ENCODE results near the gene UXS1.

The UXS1 gene

DNA sequence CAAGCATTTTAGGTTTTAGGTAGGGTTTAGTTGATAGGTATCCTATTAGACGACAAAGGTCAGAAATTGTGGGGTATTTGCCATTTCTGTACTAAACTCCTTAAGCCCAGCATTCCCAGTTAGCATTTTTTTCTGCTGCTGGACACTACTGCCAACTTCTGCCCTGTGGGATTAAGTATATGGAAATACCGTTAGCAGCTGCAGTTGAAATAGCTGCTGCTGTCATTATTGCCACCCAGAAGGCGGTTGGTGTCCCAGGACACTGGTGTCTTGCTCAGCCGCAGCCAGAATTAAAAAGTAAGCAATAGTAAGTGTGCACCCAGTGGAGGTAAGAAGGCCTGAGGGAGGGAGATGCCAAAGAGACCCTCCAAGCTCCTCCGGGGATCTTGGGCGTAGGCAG is 1.9 kb upstream of the UXS1 start:
- ChIA-PET POLR2A (interaction anchor here (1.0 to 1.1 kb wide), 2 partner anchors 8 to 87 kb away, joined by 3 to 5 read pairs; no protein-coding TSS in a partner anchor), CTCF (no interaction called here)
- DNase-seq (ENCODE audit: extremely low spot score), result no peak
- TF ChIP-seq FOXA1 (IDR thresholded peaks at IDR 0.05) (no peak), FOXK2 (IDR thresholded peaks at IDR 0.05) (no peak), L3MBTL2 (conservative IDR thresholded peaks at IDR 0.05) (no peak), HDGF (IDR thresholded peaks at IDR 0.05; ENCODE audit: borderline replicate concordance) (no peak), CTBP1 (IDR thresholded peaks at IDR 0.05; ENCODE audit: borderline replicate concordance) (no peak), TARDBP (IDR thresholded peaks at IDR 0.05) (no peak), LEF1 (IDR thresholded peaks at IDR 0.05; ENCODE audit: borderline replicate concordance) (no peak), ZNF384 (IDR thresholded peaks at IDR 0.05) (no peak), ARNT (IDR thresholded peaks at IDR 0.05) (no peak), BHLHE40 (IDR thresholded peaks at IDR 0.05; ENCODE audit: borderline replicate concordance) (no peak), SUZ12 (IDR thresholded peaks at IDR 0.05) (no peak), ELF4 (IDR thresholded peaks at IDR 0.05) (no peak), SP1 (IDR thresholded peaks at IDR 0.05) (no peak)
- TF ChIP-seq, protein P1, sequence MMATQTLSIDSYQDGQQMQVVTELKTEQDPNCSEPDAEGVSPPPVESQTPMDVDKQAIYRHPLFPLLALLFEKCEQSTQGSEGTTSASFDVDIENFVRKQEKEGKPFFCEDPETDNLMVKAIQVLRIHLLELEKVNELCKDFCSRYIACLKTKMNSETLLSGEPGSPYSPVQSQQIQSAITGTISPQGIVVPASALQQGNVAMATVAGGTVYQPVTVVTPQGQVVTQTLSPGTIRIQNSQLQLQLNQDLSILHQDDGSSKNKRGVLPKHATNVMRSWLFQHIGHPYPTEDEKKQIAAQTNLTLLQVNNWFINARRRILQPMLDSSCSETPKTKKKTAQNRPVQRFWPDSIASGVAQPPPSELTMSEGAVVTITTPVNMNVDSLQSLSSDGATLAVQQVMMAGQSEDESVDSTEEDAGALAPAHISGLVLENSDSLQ (IDR thresholded peaks at IDR 0.05), result no peak

DNA sequence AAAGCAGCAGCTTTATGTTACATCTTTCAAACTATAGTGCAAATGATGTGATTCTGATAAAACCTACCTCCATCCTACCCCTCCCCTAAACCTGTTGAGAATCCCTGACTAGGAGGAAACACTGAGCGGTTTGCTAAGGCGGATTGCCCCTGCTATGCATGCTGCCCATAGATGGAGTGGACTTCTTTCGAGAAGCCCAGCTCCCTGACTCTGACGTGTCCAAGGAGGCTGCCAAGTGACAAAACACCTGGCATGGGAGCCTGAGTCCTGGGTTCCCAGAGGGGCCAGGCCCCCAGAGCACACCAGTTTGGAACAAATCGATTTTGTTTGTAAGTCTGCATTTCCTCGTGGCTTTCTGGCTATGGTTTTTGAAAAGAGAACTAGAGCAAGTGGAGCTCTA is 1.4 kb upstream of the UXS1 start:
- no peak for DNase-seq (ENCODE audit: extremely low spot score)
- ChIA-PET POLR2A (interaction anchor here (0.7 to 1.1 kb wide), 4 partner anchors 8 to 87 kb away, joined by 3 to 5 read pairs (median 4); no protein-coding TSS in a partner anchor), CTCF (no interaction called here)
- TF ChIP-seq CTBP1 (IDR thresholded peaks at IDR 0.05; ENCODE audit: borderline replicate concordance), result no peak
- no peak for TF ChIP-seq LEF1 (IDR thresholded peaks at IDR 0.05; ENCODE audit: borderline replicate concordance)
- no peak for TF ChIP-seq SP1 (IDR thresholded peaks at IDR 0.05)
- TF ChIP-seq FOXM1 (IDR thresholded peaks at IDR 0.05; ENCODE audit: borderline replicate concordance), result no peak
- TF ChIP-seq SUZ12 (IDR thresholded peaks at IDR 0.05), result no peak
- TF ChIP-seq TARDBP (IDR thresholded peaks at IDR 0.05), result no peak
- no peak for TF ChIP-seq L3MBTL2 (conservative IDR thresholded peaks at IDR 0.05)
- TF ChIP-seq ZNF384 (IDR thresholded peaks at IDR 0.05), result no peak
- TF ChIP-seq FOXA1 (IDR thresholded peaks at IDR 0.05), result no peak
- no peak for TF ChIP-seq ELF4 (IDR thresholded peaks at IDR 0.05)

DNA sequence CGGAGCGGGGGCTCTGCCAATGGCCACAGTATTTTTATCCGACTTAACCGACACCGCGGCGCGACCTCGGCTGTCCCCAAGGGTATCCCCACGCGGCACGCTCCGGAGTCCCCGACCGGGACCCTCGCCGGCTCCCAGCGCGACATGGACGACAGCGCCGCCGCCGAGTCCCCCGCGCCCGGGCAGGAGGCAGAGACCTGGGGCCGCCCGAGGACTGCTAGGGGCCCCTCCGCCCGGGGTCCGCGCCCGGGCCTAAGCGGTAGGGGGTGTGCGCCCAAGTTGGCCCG is 468 bp downstream of the UXS1 start:
- DNase-seq (ENCODE audit: extremely low spot score), result no peak
- CTCF ChIA-PET, result no interaction called here
- POLR2A ChIA-PET, result no interaction called here
- TF ChIP-seq, protein P1 (IDR thresholded peaks at IDR 0.05), result no peak
- TF ChIP-seq ELF4 (IDR thresholded peaks at IDR 0.05), result no peak
- TF ChIP-seq ARNT (IDR thresholded peaks at IDR 0.05), result no peak
- no peak for TF ChIP-seq L3MBTL2 (conservative IDR thresholded peaks at IDR 0.05)
- no peak for TF ChIP-seq CTBP1 (IDR thresholded peaks at IDR 0.05; ENCODE audit: borderline replicate concordance)
- no peak for TF ChIP-seq LEF1 (IDR thresholded peaks at IDR 0.05; ENCODE audit: borderline replicate concordance)
- no peak for TF ChIP-seq TARDBP (IDR thresholded peaks at IDR 0.05)
- TF ChIP-seq FOXM1 (IDR thresholded peaks at IDR 0.05; ENCODE audit: borderline replicate concordance), result no peak
- TF ChIP-seq FOXK2 (IDR thresholded peaks at IDR 0.05), result no peak
- TF ChIP-seq SUZ12 (IDR thresholded peaks at IDR 0.05), result no peak
- TF ChIP-seq BHLHE40 (IDR thresholded peaks at IDR 0.05; ENCODE audit: borderline replicate concordance), result no peak

- ChIA-PET POLR2A (no interaction called here), CTCF (interaction anchor here (0.6 kb wide), 1 partner anchor 264 kb away, joined by 3 read pairs; no protein-coding TSS in a partner anchor)
- TF ChIP-seq L3MBTL2 (conservative IDR thresholded peaks at IDR 0.05), result 0 out of 2 replicates have a peak, but pooled peaks have one; percentile 40
- no peak for TF ChIP-seq FOXM1 (IDR thresholded peaks at IDR 0.05; ENCODE audit: borderline replicate concordance)
- TF ChIP-seq BHLHE40 (IDR thresholded peaks at IDR 0.05; ENCODE audit: borderline replicate concordance), result no peak
- peak; percentile 42 for DNase-seq (ENCODE audit: extremely low spot score)
Measured at GRCh38 chr2:106192752-106193689, 1.1 kb downstream of the UXS1 start.

DNA sequence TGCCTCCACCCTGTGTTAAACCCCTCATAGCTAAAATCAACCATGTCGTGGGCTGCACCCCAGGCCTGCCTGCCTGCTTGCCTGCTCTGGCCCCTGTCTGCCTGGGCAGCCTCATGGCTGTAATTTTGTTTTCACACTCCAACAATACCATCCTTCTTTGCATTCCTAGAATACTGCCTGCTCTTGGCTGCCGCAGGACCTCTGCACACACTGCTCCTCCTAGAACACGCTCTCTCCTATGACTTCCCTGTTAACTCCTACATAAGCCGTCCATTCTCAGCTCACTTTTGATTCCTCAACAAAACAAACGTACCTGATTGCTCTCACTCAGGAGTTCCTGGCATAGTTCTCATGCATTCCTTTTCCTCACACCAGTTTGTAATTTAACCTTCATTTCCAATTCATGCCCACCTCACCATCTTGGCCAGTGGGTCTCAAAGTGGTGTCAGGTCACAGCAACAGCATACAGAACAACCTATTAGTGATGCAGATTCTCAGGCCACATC is 2.5 kb downstream of the UXS1 start:
- TF ChIP-seq BHLHE40 (IDR thresholded peaks at IDR 0.05; ENCODE audit: borderline replicate concordance) (no peak), FOXK2 (IDR thresholded peaks at IDR 0.05) (no peak), CTBP1 (IDR thresholded peaks at IDR 0.05; ENCODE audit: borderline replicate concordance) (no peak)
- TF ChIP-seq, protein P1 (IDR thresholded peaks at IDR 0.05), result no peak
- DNase-seq (ENCODE audit: extremely low spot score), result no peak
- CTCF ChIA-PET, result no interaction called here
- POLR2A ChIA-PET, result no interaction called here

- ChIA-PET POLR2A (no interaction called here), CTCF (no interaction called here)
- no peak for DNase-seq (ENCODE audit: extremely low spot score)
- TF ChIP-seq HDGF (IDR thresholded peaks at IDR 0.05; ENCODE audit: borderline replicate concordance) (no peak), L3MBTL2 (conservative IDR thresholded peaks at IDR 0.05) (no peak), FOXK2 (IDR thresholded peaks at IDR 0.05) (no peak), ARNT (IDR thresholded peaks at IDR 0.05) (no peak)
Measured at GRCh38 chr2:106189764-106190468, 4.2 kb downstream of the UXS1 start.

Data from HEK293T (cell line).